Gastroesophageal sphincter (tissue), 4 donors: ENCODE data around the gene MYRIP. TPM values are rescaled to one million over a fixed set of nuclear protein-coding genes. Genes with fewer than 3 reads are reported as not detected.
"Not testable (repeated sequence)": the region's sequence is repeated elsewhere in the genome, so short reads cannot be mapped to it uniquely, and the experiment has no call there.

Experiments
- ATAC-seq: fragments of 150-250 bp; one replicate; pipeline ENCODE4 v1.9.1; 2016; ENCODE audit warnings: mild to moderate bottlenecking, moderate library complexity
- H3K27ac ChIP-seq, 4 donors: fragments of 200-600 bp; sonication (generic) in 3 of 4; 1 replicate in 3 of 4; 2 replicates in 1 of 4; pipeline ENCODE4 v1.5.1; 2016 to 2019
- H3K27me3 ChIP-seq: fragments of 200-600 bp; sonication (generic); one replicate; pipeline ENCODE4 v1.5.1; 2019
- H3K36me3 ChIP-seq, 2 donors: fragments of 200-600 bp; sonication (generic); one replicate each; pipeline ENCODE4 v1.5.1; 2019; ENCODE audit warnings: control low read depth in 1 of 2
- H3K4me1 ChIP-seq, 3 donors: fragments of 200-600 bp; sonication (generic); 1 replicate in 2 of 3; 2 replicates in 1 of 3; pipeline ENCODE4 v1.5.1; 2016 to 2019; ENCODE audit warnings: control low read depth in 2 of 3
- H3K4me3 ChIP-seq, 2 donors: fragments of 200-600 bp; sonication (generic); one replicate each; pipeline ENCODE4 v1.5.1; 2019; ENCODE audit warnings: mild to moderate bottlenecking in 1 of 2, moderate library complexity in 1 of 2
- H3K9me3 ChIP-seq, 3 donors: fragments of 200-600 bp; sonication (generic); one replicate each; pipeline ENCODE4 v1.5.1; 2017 to 2019; ENCODE audit warnings: control low read depth in 2 of 3
- EP300 ChIP-seq: sonication (generic); formaldehyde crosslinking; IDR thresholded peaks from one replicate; pipeline ENCODE4 v1.6.1; 2017; ENCODE audit warnings: antibody characterized with exemption, mild to moderate bottlenecking
- POLR2A ChIP-seq, 2 donors: fragments of 450-650 bp; IDR thresholded peaks; one replicate each; pipeline ENCODE4 v1.6.1; 2017; ENCODE audit warnings: antibody characterized with exemption in 2 of 2, mild to moderate bottlenecking in 2 of 2, moderate library complexity in 1 of 2
- POLR2AphosphoS5 ChIP-seq: sonication (generic); formaldehyde crosslinking; IDR thresholded peaks from one replicate; pipeline ENCODE4 v1.6.1; 2017; ENCODE audit warnings: antibody characterized with exemption
- WGBS, 2 donors: methylation state at CpG; one replicate each; pipeline ENCODE4 v1.1.5; 2018; ENCODE audit warnings: low coverage in 1 of 2; 5-methylcytosine and 5-hydroxymethylcytosine counted together
- total RNA-seq, 4 donors: library from RNA; depleted of rRNA; stranded (reverse); fragments of >200 nt; gene quantifications; one replicate each; pipeline ENCODE4 v1.1.0, GENCODE V29; 2016
- TF ChIP-seq, protein P1 (sequence below), 4 experiments: fragments of 200-600 bp in 2 of 4; fragments of 450-650 bp in 2 of 4; sonication (generic) in 1 of 4; IDR thresholded peaks; one replicate each; pipeline ENCODE4 v1.5.1; 2017 to 2019; ENCODE audit warnings: antibody characterized with exemption in 4 of 4, mild to moderate bottlenecking in 2 of 4, moderate library complexity in 2 of 4

The MYRIP gene
- total RNA-seq, 4 donors from 2014 or later: 3.7 to 6.4 (median 5.0) TPM

DNA sequence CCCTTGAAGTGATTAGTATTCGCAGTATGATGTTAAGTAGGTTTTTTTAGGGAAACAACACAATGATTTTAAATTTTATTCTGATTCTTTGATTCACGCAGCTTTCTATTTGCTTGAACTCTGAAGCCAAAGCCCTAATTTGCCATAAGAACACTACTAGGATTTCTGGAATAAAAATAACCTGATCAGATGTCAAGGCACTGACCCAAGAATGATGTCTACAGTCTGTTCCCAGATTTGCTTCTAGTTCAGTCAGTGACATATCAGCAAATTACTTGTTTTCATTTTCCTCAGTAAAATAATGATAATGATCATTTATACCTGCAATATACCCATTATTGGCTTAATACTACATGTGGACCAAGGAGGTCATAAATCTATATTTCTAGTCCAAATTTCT lies 320.6 kb downstream of the MYRIP start:
- Histone ChIP-seq H3K4me3 (no peak overlapping the region), H3K27ac (no peak overlapping the region), H3K9me3 (peaks cover 0 to 13% (median 0%) of the 10 kb centered on the region in 3 donors), H3K27me3 (no peaks in the 10 kb centered on the region), H3K4me1 (no peaks in the 10 kb centered on the region), H3K36me3 (no peaks in the 10 kb centered on the region)
- ATAC-seq: no peak
- WGBS, 2 donors: 91 to 100% methylated on average over 1 to 2 of the region's 2 CpGs
- TF ChIP-seq POLR2AphosphoS5: no peak

DNA sequence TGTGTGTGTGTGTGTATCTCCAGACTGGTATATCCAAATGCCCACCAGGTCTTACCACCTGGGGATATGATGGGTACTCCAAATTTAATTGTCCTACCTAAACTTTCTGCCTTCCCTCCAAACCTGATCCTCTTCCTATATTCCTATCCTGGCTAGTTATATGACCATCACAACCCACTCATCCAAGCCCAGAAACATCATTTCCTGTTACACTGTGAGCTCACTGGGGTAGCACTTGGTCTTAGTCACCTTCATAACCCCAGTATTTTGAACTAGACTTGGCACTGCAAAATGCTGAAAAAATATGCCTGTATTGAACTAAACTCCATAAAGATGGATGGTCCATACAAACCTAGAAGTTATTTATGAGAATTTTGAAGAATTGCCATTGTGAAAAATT lies 321.3 kb downstream of the MYRIP start:
- Histone ChIP-seq H3K36me3 (no peaks in the 10 kb centered on the region), H3K4me3 (no peak overlapping the region), H3K4me1 (no peaks in the 10 kb centered on the region), H3K9me3 (peaks cover 0 to 20% (median 0%) of the 10 kb centered on the region in 3 donors), H3K27me3 (no peaks in the 10 kb centered on the region), H3K27ac (no peak overlapping the region)
- TF ChIP-seq POLR2AphosphoS5 (no peak), EP300 (no peak), POLR2A (IDR thresholded peaks at IDR 0.05) (no peak)
- TF ChIP-seq, protein P1, sequence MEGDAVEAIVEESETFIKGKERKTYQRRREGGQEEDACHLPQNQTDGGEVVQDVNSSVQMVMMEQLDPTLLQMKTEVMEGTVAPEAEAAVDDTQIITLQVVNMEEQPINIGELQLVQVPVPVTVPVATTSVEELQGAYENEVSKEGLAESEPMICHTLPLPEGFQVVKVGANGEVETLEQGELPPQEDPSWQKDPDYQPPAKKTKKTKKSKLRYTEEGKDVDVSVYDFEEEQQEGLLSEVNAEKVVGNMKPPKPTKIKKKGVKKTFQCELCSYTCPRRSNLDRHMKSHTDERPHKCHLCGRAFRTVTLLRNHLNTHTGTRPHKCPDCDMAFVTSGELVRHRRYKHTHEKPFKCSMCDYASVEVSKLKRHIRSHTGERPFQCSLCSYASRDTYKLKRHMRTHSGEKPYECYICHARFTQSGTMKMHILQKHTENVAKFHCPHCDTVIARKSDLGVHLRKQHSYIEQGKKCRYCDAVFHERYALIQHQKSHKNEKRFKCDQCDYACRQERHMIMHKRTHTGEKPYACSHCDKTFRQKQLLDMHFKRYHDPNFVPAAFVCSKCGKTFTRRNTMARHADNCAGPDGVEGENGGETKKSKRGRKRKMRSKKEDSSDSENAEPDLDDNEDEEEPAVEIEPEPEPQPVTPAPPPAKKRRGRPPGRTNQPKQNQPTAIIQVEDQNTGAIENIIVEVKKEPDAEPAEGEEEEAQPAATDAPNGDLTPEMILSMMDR (IDR thresholded peaks at IDR 0.05): no peak
- no peak for ATAC-seq

- H3K27me3 ChIP-seq, H3K36me3 ChIP-seq, ATAC-seq, H3K27ac ChIP-seq, H3K4me1 ChIP-seq, H3K4me3 ChIP-seq: not testable (repeated sequence)
- 82 to 91% methylated on average over 6 to 15 of the region's 22 CpGs for WGBS, 2 donors
- H3K9me3 ChIP-seq: peaks cover 0 to 28% (median 0%) of the 10 kb centered on the region in 3 donors
Measured at GRCh38 chr3:40133886-40134575, 324.6 kb downstream of the MYRIP start.

DNA sequence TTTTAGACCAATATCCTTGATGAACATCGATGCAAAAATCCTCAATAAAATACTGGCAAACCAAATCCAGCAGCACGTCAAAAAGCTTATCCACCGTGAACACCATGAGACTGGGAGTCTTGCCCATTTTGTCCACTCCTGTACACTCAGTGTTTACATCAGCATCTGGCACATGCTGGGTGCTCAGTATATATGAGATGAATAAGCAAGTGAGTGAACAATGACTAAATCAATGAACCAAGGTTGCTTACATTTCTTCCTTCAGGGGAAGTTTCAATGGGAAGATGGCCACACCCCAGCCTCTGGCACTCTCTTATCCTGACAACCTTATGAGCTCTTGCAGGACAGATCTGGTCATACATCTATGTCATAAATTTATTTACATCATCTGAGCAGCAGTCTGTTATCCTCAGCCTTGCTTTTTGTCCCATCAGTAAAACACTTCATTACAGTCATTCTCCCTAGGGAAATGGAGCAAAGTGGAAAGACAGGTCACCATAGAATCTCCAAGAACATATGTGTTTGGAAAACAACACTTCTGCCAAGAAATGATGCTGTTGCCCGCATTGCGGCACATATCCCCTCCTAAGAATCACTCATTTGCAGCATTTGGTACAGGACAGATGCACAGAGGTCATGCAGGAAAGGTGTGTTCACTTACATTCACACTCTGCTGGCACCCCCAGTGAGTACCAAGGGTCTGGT lies 328.3 kb downstream of the MYRIP start:
- no peak for ATAC-seq
- 75 to 78% methylated on average over 4 to 5 of the region's 5 CpGs for WGBS, 2 donors
- Histone ChIP-seq H3K36me3 (no peaks in the 10 kb centered on the region), H3K27me3 (no peaks in the 10 kb centered on the region), H3K4me3 (no peak overlapping the region), H3K4me1 (no peaks in the 10 kb centered on the region), H3K27ac (no peak overlapping the region), H3K9me3 (peaks cover 0 to 28% (median 0%) of the 10 kb centered on the region in 3 donors)
- TF ChIP-seq POLR2AphosphoS5 (no peak), EP300 (no peak), POLR2A (IDR thresholded peaks at IDR 0.05) (no peak)
- TF ChIP-seq, protein P1 (IDR thresholded peaks at IDR 0.05): no peak

DNA sequence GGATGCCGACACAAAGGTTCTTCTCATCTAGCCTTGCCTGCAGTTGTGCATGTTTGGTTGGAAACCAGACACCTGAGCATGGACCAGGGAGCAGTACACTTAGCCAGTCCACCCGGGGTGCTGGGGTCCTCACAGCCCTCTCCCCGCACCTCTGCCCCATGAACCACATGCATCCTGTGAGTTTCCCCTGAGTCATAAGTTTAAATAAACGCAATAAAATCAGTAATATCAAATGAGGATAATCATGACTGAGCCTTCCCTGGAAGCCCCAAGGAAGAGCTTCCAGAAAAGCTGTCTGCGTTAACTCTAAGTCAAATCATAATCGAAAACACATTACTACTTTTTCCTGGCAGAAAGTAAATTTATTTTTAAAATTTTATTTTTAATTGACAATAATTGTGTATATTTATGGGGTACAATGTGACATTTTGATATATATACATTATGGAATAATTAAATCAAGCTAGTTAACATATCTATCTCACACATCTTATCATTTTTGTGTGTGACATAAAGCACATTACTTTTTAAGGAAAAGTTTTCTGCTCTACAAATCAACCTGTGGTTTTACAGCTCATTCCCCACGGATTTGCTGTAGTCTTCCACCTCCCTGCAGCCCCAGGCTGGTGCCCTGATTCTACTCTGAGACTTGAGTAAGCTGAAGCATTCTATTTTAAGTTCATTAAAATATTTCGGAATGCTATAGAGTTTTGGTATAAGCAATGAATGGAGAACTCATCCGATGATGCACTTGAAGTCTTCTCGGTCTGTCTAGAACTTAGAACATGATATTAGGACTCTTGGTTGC lies 334.1 kb downstream of the MYRIP start:
- H3K36me3 ChIP-seq: no peaks in the 10 kb centered on the region
- TF ChIP-seq POLR2A (IDR thresholded peaks at IDR 0.05) (no peak), POLR2AphosphoS5 (no peak), EP300 (no peak)
- TF ChIP-seq, protein P1 (IDR thresholded peaks at IDR 0.05): no peak
- H3K27ac ChIP-seq: no peak overlapping the region
- no peak overlapping the region for H3K4me3 ChIP-seq
- ATAC-seq: no peak
- H3K27me3 ChIP-seq: no peaks in the 10 kb centered on the region
- WGBS, 2 donors: 78% methylated on average over 8 to 9 of the region's 10 CpGs
- H3K9me3 ChIP-seq: no peaks in the 10 kb centered on the region
- no peaks in the 10 kb centered on the region for H3K4me1 ChIP-seq
